Stomach smooth muscle (tissue), 2 donors: Measurements from ENCODE around the gene TAGLN3.
A peak's percentile ranks its signal among the peaks of the same experiment; 100 is the strongest.

Experiments
- H3K27ac ChIP-seq: one replicate; pipeline ENCODE4 v1.7.0; 2013; ENCODE audit warnings: mild to moderate bottlenecking, low read length, inconsistent platforms
- H3K27me3 ChIP-seq, 2 donors: one replicate each; pipeline ENCODE4 v1.7.0; 2013; ENCODE audit warnings: low read length in 2 of 2; ENCODE audit not compliant: insufficient read depth in 2 of 2, control insufficient read depth in 1 of 2
- H3K36me3 ChIP-seq, 2 donors: one replicate each; pipeline ENCODE4 v1.7.0; 2013; ENCODE audit warnings: low read length in 2 of 2; ENCODE audit not compliant: control insufficient read depth in 2 of 2, insufficient read depth in 2 of 2
- H3K4me1 ChIP-seq: one replicate; pipeline ENCODE4 v1.7.0; 2013; ENCODE audit warnings: low read length; ENCODE audit not compliant: control insufficient read depth, insufficient read depth
- H3K4me3 ChIP-seq, 2 donors: one replicate each; pipeline ENCODE4 v1.7.0; 2013; ENCODE audit warnings: low read length in 2 of 2
- H3K9ac ChIP-seq, 2 donors: one replicate each; pipeline ENCODE4 v1.7.0; 2013; ENCODE audit warnings: low read length in 2 of 2, mild to moderate bottlenecking in 1 of 2
- H3K9me3 ChIP-seq, 2 donors: one replicate each; pipeline ENCODE4 v1.7.0; 2013; ENCODE audit warnings: low read length in 2 of 2; ENCODE audit not compliant: control insufficient read depth in 2 of 2
- donor health status: healthy.
- donor health status: Pancreatic carcinoma.

TAGLN3 gene

GRCh38 chr3:111978583-111979433 is 19.9 kb upstream of the TAGLN3 start, which contains the start of gene ABHD10:
Gene ABHD10 (plus strand): TSS chr3:111979026. CDS start chr3:111979062, 36 bp downstream.
- peak within 1 kb of the TSS; percentile 72 to 81 for H3K9ac ChIP-seq
- peak within 1 kb of the TSS; percentile 53 for H3K27ac ChIP-seq
- peaks cover 5% of the 10 kb centered on the region for H3K4me1 ChIP-seq
- H3K27me3 ChIP-seq, result no peaks in the 10 kb centered on the region
- H3K36me3 ChIP-seq, result peaks cover 0 to 5% of the 10 kb centered on the region in 2 donors
- peak within 1 kb of the TSS; percentile 89 to 90 for H3K4me3 ChIP-seq
- H3K9me3 ChIP-seq, result no peaks in the 10 kb centered on the region

GRCh38 chr3:111979434-111980038 is 19.2 kb upstream of the TAGLN3 start:
- peak overlapping the region; percentile 72 to 81 for H3K9ac ChIP-seq
- H3K9me3 ChIP-seq, result no peaks in the 10 kb centered on the region
- no peaks in the 10 kb centered on the region for H3K36me3 ChIP-seq
- H3K27me3 ChIP-seq, result no peaks in the 10 kb centered on the region
- peak overlapping the region; percentile 53 for H3K27ac ChIP-seq
- H3K4me3 ChIP-seq, result peak overlapping the region; percentile 89 to 90
- peaks cover 5% of the 10 kb centered on the region for H3K4me1 ChIP-seq

- H3K27ac ChIP-seq, result no peak overlapping the region
- H3K36me3 ChIP-seq, result no peaks in the 10 kb centered on the region
- no peaks in the 10 kb centered on the region for H3K27me3 ChIP-seq
- no peak overlapping the region for H3K4me3 ChIP-seq
- no peak overlapping the region for H3K9ac ChIP-seq
- no peaks in the 10 kb centered on the region for H3K9me3 ChIP-seq
- H3K4me1 ChIP-seq, result peaks cover 5% of the 10 kb centered on the region
Measured at GRCh38 chr3:111980716-111981456, 17.8 kb upstream of the TAGLN3 start.

- no peak overlapping the region for H3K9ac ChIP-seq
- H3K4me1 ChIP-seq, result peaks cover 5% of the 10 kb centered on the region
- H3K27ac ChIP-seq, result no peak overlapping the region
- no peaks in the 10 kb centered on the region for H3K9me3 ChIP-seq
- no peaks in the 10 kb centered on the region for H3K36me3 ChIP-seq
- no peak overlapping the region for H3K4me3 ChIP-seq
- no peaks in the 10 kb centered on the region for H3K27me3 ChIP-seq
Measured at GRCh38 chr3:111981457-111981763, 17.3 kb upstream of the TAGLN3 start.

DNA sequence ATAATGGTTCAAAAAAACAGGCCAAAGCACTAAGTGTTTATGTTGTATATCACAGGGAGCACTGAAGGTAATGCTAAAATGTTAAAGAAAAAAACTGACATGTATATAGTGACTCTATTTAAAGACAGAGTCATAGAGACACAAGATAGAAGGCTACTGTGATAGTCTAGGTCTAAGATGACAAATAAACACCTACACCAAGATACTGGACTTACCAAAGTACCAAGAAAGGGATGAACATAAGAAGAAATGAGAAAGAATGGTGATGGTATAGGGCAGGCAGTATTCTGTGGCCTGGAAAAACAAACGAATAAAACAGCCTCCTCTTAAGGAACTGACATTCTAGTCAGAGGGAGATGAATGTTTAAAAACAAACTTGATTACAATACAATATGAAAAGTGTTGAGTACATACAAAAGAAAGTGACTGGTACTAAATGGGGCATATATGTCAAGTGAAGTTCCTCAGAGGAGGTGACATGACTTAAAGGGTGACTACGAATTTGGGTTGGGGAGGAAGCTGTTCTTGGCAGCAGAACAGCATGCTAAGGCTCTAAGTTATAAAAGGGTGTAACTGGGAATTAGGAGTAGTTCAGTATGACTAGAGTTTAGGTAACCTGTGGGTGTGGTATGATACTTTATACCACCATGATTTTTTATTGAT is 14.0 kb upstream of the TAGLN3 start:
- no peaks in the 10 kb centered on the region for H3K27me3 ChIP-seq
- H3K9me3 ChIP-seq, result no peaks in the 10 kb centered on the region
- H3K27ac ChIP-seq, result no peak overlapping the region
- H3K9ac ChIP-seq, result no peak overlapping the region
- peaks cover 3% of the 10 kb centered on the region for H3K4me1 ChIP-seq
- no peak overlapping the region for H3K4me3 ChIP-seq
- peaks cover 4 to 14% of the 10 kb centered on the region in 2 donors for H3K36me3 ChIP-seq

GRCh38 chr3:111986800-111987199 is 11.9 kb upstream of the TAGLN3 start:
- H3K4me1 ChIP-seq, result no peaks in the 10 kb centered on the region
- H3K27ac ChIP-seq, result no peak overlapping the region
- no peak overlapping the region for H3K9ac ChIP-seq
- no peaks in the 10 kb centered on the region for H3K9me3 ChIP-seq
- no peak overlapping the region for H3K4me3 ChIP-seq
- H3K36me3 ChIP-seq, result peaks cover 7 to 14% of the 10 kb centered on the region in 2 donors
- H3K27me3 ChIP-seq, result no peaks in the 10 kb centered on the region

DNA sequence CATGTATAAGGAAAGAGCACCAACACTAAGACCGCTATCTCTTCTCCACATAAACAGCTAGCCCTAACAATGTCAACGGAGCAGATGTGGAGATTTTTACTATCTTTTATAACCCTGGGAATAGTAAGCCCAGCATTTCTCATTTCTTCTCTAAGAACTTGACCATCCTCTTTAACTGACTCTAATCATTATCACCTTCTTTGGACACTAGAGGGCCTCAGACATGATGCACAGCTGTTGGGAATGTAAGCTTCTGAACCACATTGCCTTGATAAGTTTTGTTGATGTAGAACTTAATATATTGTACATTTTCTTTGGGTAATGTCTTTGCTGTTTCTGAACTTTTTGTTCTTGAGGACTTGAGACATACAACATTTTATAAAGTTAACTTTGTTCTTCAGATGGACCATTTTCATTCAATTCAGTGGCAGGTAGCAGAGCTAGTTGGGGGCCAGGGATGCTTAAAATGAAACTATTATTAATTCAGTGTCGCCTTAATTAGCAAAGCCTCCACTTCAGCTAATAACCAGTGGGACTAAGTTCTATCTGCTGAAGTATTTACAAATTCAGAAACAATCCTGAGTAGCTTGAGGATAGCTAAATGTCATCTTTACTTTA is 9.6 kb upstream of the TAGLN3 start:
- Histone ChIP-seq H3K27me3 (no peaks in the 10 kb centered on the region), H3K36me3 (peaks cover 9 to 18% of the 10 kb centered on the region in 2 donors), H3K27ac (no peak overlapping the region), H3K4me1 (no peaks in the 10 kb centered on the region), H3K4me3 (no peak overlapping the region), H3K9ac (no peak overlapping the region), H3K9me3 (no peaks in the 10 kb centered on the region)

DNA sequence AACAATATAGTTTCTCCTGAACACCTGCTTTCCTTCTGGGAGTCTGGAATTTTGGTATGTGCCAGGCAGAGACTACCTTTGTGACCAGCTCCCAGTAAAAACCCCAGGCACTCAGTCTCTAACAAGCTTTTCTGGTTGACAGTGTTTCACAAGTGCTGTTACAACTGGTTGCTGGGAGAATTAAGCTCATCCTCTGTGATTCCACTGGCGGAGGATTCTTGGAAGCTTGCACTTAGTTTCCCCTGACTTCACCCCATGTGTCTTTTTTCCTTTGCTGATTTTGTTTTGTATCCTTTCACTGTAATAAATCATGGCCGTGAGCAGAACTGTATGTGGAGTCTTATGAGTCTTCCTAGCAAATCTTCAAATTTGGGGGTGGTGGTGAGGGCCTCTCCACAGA is 5.7 kb upstream of the TAGLN3 start:
- H3K27me3 ChIP-seq, result no peaks in the 10 kb centered on the region
- no peaks in the 10 kb centered on the region for H3K9me3 ChIP-seq
- H3K9ac ChIP-seq, result no peak overlapping the region
- no peaks in the 10 kb centered on the region for H3K4me1 ChIP-seq
- peaks cover 7 to 9% of the 10 kb centered on the region in 2 donors for H3K36me3 ChIP-seq
- H3K27ac ChIP-seq, result no peak overlapping the region
- H3K4me3 ChIP-seq, result no peak overlapping the region

- Histone ChIP-seq H3K4me1 (peaks cover 10% of the 10 kb centered on the region), H3K4me3 (peak overlapping the region; percentile 76 to 78), H3K36me3 (no peaks in the 10 kb centered on the region), H3K27ac (no peak overlapping the region), H3K9me3 (no peaks in the 10 kb centered on the region), H3K9ac (no peak overlapping the region), H3K27me3 (peaks cover 14 to 16% of the 10 kb centered on the region in 2 donors)
Measured at GRCh38 chr3:111999484-112000324, 982 bp downstream of the TAGLN3 start.
